Upper lobe of left lung (tissue), 4 donors: ENCODE data around the gene SARS1.

Experiments used
- CTCF ChIP-seq, 6 experiments: fragments of 450-650 bp in 4 of 6; fragments of 200-600 bp in 2 of 6; sonication (generic) in 2 of 6; IDR thresholded peaks; one replicate each; pipeline ENCODE4 v1.5.1; 2016 to 2019; ENCODE audit warnings: antibody characterized with exemption in 6 of 6
- EP300 ChIP-seq, 4 donors: sonication (generic); formaldehyde crosslinking; IDR thresholded peaks; one replicate each; pipeline ENCODE4 v1.5.1; 2017; ENCODE audit warnings: antibody characterized with exemption in 4 of 4, control low read depth in 2 of 4
- POLR2A ChIP-seq, 4 donors: fragments of 450-650 bp; IDR thresholded peaks; one replicate each; pipeline ENCODE4 v1.5.1; 2016 to 2017; ENCODE audit warnings: antibody characterized with exemption in 4 of 4, mild to moderate bottlenecking in 2 of 4
- POLR2AphosphoS5 ChIP-seq, 2 donors: sonication (generic); formaldehyde crosslinking; IDR thresholded peaks; one replicate each; pipeline ENCODE4 v1.5.1; 2017; ENCODE audit warnings: antibody characterized with exemption in 2 of 2

- TF ChIP-seq POLR2AphosphoS5 (IDR thresholded peaks at IDR 0.05) = no peak
- TF ChIP-seq POLR2A (IDR thresholded peaks at IDR 0.05) = no peak
- TF ChIP-seq CTCF (IDR thresholded peaks at IDR 0.05) = no peak
- TF ChIP-seq EP300 (IDR thresholded peaks at IDR 0.05) = no peak
These were observed 334 bp upstream of the SARS1 start for GRCh38 chr1:109213345-109213823.
